ELF-1 (cell line): ENCODE data around the gene FAM174C.

ENCODE experiments used
- DNase-seq: peaks from one replicate; pipeline ENCODE4 v3.0.0-alpha.2; 2016; ENCODE audit warnings: low read depth, low spot score

FAM174C gene

GRCh38 chr19:1249990-1250436, 25.3 kb upstream of the FAM174C start:
- DNase-seq: no peak

GRCh38 chr19:1250437-1251260, 24.7 kb upstream of the FAM174C start:
- DNase-seq: no peak

- no peak for DNase-seq
These were observed 23.8 kb upstream of the FAM174C start for GRCh38 chr19:1251330-1252220.

GRCh38 chr19:1252221-1252820, 23.0 kb upstream of the FAM174C start:
- DNase-seq: no peak

GRCh38 chr19:1252821-1253513, 22.4 kb upstream of the FAM174C start:
- peak; percentile 73 for DNase-seq

GRCh38 chr19:1253514-1254080, 21.7 kb upstream of the FAM174C start:
- no peak for DNase-seq

- no peak for DNase-seq
These were observed 21.2 kb upstream of the FAM174C start for GRCh38 chr19:1254081-1254527.

GRCh38 chr19:1254530-1255185, 20.7 kb upstream of the FAM174C start:
- no peak for DNase-seq

- DNase-seq: no peak
These were observed 19.9 kb upstream of the FAM174C start for GRCh38 chr19:1255186-1256161.

- peak; percentile 32 for DNase-seq
These were observed 18.5 kb upstream of the FAM174C start for GRCh38 chr19:1256646-1257474.

GRCh38 chr19:1257475-1258162, 17.7 kb upstream of the FAM174C start:
- peak; percentile 10 for DNase-seq

- DNase-seq: peak; percentile 14
These were observed 17.2 kb upstream of the FAM174C start for GRCh38 chr19:1258163-1258492.

- DNase-seq: no peak
These were observed 16.6 kb upstream of the FAM174C start for GRCh38 chr19:1258707-1259205.

GRCh38 chr19:1259206-1259875, 16.0 kb upstream of the FAM174C start:
- peak; percentile 93 for DNase-seq

GRCh38 chr19:1259876-1260748, 15.2 kb upstream of the FAM174C start:
- DNase-seq: no peak
